Subcutaneous adipose tissue (tissue), 4 donors: ENCODE results near the gene SLC38A10. TPM values are rescaled to one million over a fixed set of nuclear protein-coding genes. Genes with fewer than 3 reads are reported as not detected.

Source experiments
- CTCF ChIP-seq: fragments of 450-650 bp; IDR thresholded peaks from one replicate; pipeline ENCODE4 v1.5.1; 2016; ENCODE audit warnings: low read depth, mild to moderate bottlenecking, control low read depth, antibody characterized with exemption, moderate library complexity
- total RNA-seq, 4 donors: library from RNA; depleted of rRNA; stranded (reverse); fragments of >200 nt; gene quantifications; one replicate each; pipeline ENCODE4 v1.1.0, GENCODE V29; 2016

Gene SLC38A10
- total RNA-seq, 4 donors from 2014 or later, result 40.4 to 175 (median 91.0) TPM

GRCh38 chr17:81252326-81252986, 42.7 kb downstream of the SLC38A10 start:
- no peak for TF ChIP-seq CTCF

- no peak for TF ChIP-seq CTCF
Observed at GRCh38 chr17:81251709-81252301, 43.3 kb downstream of the SLC38A10 start.

GRCh38 chr17:81251094-81251708, 43.9 kb downstream of the SLC38A10 start:
- TF ChIP-seq CTCF, result no peak

GRCh38 chr17:81250286-81251093, 44.6 kb downstream of the SLC38A10 start:
- no peak for TF ChIP-seq CTCF

- no peak for TF ChIP-seq CTCF
Observed at GRCh38 chr17:81249223-81250040, 45.7 kb downstream of the SLC38A10 start.

- no peak for TF ChIP-seq CTCF
Observed at GRCh38 chr17:81248649-81249048, 46.5 kb downstream of the SLC38A10 start.
